ENCODE data around the gene SULT1A4.
"Not testable (repeated sequence)": the region's sequence is repeated elsewhere in the genome, so short reads cannot be mapped to it uniquely, and the experiment has no call there.

The SULT1A4 gene

DNA sequence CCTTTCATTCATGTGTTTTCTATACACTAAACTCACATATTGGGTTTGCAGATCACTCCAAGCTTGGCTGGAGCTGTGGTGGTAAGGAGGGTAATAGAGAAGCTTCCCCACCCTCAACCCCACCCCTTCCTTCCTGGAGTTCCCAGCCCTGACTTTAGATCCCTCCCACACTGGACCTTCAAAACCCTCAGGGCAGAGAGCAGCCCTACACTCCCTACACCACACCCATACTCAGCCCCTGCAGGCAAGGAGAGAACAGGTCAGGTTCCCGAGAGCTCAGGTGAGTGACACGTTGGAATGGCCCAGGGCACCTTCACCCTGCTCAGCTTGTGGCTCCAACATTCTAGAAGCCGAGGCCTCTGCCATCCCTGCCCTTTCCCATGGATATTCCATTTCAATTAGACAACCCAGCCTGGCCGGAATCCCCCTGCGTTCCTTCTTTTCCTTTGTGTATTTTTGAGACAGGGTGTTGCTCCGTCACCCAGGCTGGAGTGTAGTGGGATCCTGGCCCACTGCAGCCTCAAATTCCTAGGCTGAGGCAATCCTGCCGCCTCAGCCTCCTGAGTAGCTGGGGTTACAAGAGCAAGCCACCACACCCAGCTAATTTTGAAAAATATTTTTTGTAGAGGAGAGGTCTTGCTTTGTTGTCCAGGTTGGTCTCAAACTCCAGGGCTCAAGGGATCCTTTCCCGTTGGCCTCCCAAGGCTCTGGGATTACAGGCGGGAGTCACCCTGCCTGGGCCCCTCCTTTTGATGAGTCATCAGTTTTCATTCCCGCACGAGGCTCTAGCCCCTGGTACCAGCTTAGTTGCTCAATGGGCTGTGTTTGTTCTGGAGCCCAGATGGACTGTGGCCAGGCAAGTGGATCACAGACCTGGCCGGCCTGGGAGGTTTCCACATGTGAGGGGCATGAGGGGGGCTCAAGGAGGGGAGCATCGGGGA, at the start of gene SULT1A4:
TSS of gene SULT1A4 (plus strand) at position 208 of the 941 bp plus-strand sequence. CDS start 1,473 bp downstream, outside the sequence.
- DNase-seq: not testable (repeated sequence)

GRCh38 chr16:29423587-29423986, 36.1 kb upstream of the SULT1A4 start:
- not testable (repeated sequence) for DNase-seq

DNA sequence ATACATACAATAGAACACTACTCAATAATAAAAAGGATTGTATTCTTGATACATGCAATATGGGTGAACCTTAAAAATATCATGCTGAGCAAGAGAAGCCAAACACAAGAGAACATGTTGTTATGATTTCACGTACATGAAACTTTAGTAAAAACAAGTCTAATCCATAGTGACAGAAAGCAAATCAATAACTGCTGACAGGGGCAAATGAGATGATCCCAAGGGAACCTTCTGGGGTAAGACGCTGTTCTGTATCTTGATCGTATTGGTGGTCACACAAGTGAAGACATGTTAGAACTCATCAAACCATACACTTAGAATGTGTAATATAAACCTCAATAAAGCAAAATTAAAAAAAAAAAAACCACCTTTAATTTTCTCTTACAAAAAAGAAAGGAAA, 34.3 kb upstream of the SULT1A4 start:
- not testable (repeated sequence) for DNase-seq

- not testable (repeated sequence) for DNase-seq
Observed at GRCh38 chr16:29453754-29454153, 6.0 kb upstream of the SULT1A4 start.

- DNase-seq: not testable (repeated sequence)
Observed at GRCh38 chr16:29454269-29454668, 5.4 kb upstream of the SULT1A4 start, which contains the start of the genes BOLA2 and SLX1B. Gene BOLA2 (minus strand): TSS chr16:29454351. CDS start chr16:29454253, 98 bp downstream. Gene SLX1B (plus strand): TSS chr16:29454533.

DNA sequence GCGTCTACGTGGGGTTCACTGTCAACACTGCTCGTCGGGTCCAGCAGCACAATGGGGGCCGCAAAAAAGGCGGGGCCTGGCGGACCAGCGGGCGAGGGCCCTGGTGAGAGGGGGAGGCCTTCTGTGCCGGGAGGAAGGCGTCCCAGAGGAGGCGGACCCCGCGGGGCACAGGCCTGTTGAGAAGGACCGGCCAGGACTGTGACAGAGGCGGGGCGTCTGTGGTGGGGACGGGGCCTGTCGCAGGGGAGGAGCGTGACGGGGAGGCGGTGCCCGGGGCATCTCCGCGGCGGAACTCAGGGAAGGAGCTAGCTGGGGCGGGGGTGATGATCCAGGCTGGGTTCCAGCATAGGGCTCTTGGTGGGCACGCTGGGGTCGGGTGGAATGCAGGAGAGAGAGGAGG, 4.9 kb upstream of the SULT1A4 start:
- DNase-seq: not testable (repeated sequence)

GRCh38 chr16:29457660-29458059, 2.1 kb upstream of the SULT1A4 start:
- not testable (repeated sequence) for DNase-seq

GRCh38 chr16:29460647-29461030, 926 bp downstream of the SULT1A4 start:
- DNase-seq: not testable (repeated sequence)

- not testable (repeated sequence) for DNase-seq
Observed at GRCh38 chr16:29465985-29466824, 6.5 kb downstream of the SULT1A4 start.

GRCh38 chr16:29466904-29467303, 7.2 kb downstream of the SULT1A4 start:
- DNase-seq: not testable (repeated sequence)

- not testable (repeated sequence) for DNase-seq
Observed at GRCh38 chr16:29467654-29468366, 8.1 kb downstream of the SULT1A4 start.

DNA sequence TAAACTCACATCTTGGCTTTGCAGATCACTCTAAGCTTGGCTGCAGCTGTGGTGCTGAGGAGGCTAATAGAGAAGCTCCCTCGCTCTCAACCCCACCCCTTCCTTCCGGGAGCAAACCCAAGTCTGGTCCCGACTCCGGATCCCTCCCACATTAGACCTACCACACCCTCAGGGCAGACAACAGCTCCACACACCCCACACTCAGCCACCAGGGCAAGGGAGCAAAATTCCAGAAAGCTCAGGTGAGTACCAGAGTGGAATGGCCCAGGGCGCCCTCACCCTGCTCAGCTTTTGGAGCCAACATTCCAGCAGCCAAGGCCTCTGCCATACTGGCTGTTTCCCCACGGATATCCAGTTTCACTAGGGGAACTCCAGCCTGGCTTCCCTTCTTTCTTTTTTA, 9.9 kb downstream of the SULT1A4 start:
- not testable (repeated sequence) for DNase-seq

- DNase-seq: not testable (repeated sequence)
Observed at GRCh38 chr16:29472065-29472464, 12.4 kb downstream of the SULT1A4 start.

- DNase-seq: not testable (repeated sequence)
Observed at GRCh38 chr16:29482276-29482675, 22.6 kb downstream of the SULT1A4 start.

DNA sequence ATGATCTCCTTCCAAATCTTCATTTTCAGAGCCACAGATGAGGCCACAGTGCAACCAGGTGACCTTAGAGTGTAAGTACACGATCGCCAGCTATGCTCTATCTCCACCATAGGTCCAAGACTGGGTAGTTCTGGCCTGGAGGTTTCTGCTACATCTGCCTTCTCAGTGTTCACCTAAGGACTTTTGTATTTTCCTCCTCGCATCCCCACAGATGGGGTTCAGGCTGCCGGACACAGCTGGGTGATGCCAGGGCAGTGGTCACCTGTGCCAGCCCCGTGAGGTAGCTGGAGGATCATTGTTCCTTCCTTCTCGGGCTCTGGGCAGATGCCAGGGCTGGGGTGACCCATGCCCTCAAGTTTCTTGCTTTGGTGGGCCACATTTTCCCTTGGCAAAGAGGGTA, 46.6 kb downstream of the SULT1A4 start, which contains the start of gene NPIPB12:
TSS of gene NPIPB12 (minus strand) at position 101 of the 400 bp plus-strand sequence.
- DNase-seq: not testable (repeated sequence)

All from hypothalamus (tissue), 51 donors.